ENCODE measurements around the gene FBXL2.

The FBXL2 gene

GRCh38 chr3:33312361-33312760, 35.1 kb downstream of the FBXL2 start:
- Histone ChIP-seq H3F3A (ENCODE audit: insufficient read depth, low read length) (no peaks in the 10 kb centered on the region), H3K4me2 (ENCODE audit: low read length) (no peak overlapping the region), H3K9me3 (ENCODE audit: low read length) (no peaks in the 10 kb centered on the region), H3K27ac (ENCODE audit: low read depth, low read length, poor library complexity, severe bottlenecking) (no peak overlapping the region), H3K4me1 (ENCODE audit: insufficient read depth, low read length, severe bottlenecking) (no peaks in the 10 kb centered on the region), H2AFZ (ENCODE audit: low read length) (no peak overlapping the region), H3K4me3 (ENCODE audit: low read depth, low read length, poor library complexity, severe bottlenecking) (no peak overlapping the region), H4K20me1 (ENCODE audit: insufficient read depth, low read length) (no peaks in the 10 kb centered on the region), H3K9me2 (ENCODE audit: low read depth, low read length) (no peaks in the 10 kb centered on the region), H3K27me3 (ENCODE audit: insufficient read depth, low read length) (no peaks in the 10 kb centered on the region), H3K79me2 (ENCODE audit: insufficient read depth, low read length) (no peaks in the 10 kb centered on the region), H3K36me3 (ENCODE audit: insufficient read depth, low read length) (no peaks in the 10 kb centered on the region), H3K9ac (ENCODE audit: low read length) (no peak overlapping the region)
- TF ChIP-seq EZH2 (IDR thresholded peaks at IDR 0.05; ENCODE audit: borderline replicate concordance, low read length) = no peak
- no peak for TF ChIP-seq CTCF (IDR thresholded peaks at IDR 0.05; ENCODE audit: low read length)

GRCh38 chr3:33313331-33313730, 36.1 kb downstream of the FBXL2 start:
- H3K9ac ChIP-seq (ENCODE audit: low read length) = no peak overlapping the region
- H3K4me3 ChIP-seq (ENCODE audit: low read depth, low read length, poor library complexity, severe bottlenecking) = no peak overlapping the region
- H3K9me3 ChIP-seq (ENCODE audit: low read length) = no peaks in the 10 kb centered on the region
- TF ChIP-seq EZH2 (IDR thresholded peaks at IDR 0.05; ENCODE audit: borderline replicate concordance, low read length) (no peak), CTCF (IDR thresholded peaks at IDR 0.05; ENCODE audit: low read length) (no peak)
- H3K79me2 ChIP-seq (ENCODE audit: insufficient read depth, low read length) = no peaks in the 10 kb centered on the region
- H3K27ac ChIP-seq (ENCODE audit: low read depth, low read length, poor library complexity, severe bottlenecking) = no peak overlapping the region
- H3K4me1 ChIP-seq (ENCODE audit: insufficient read depth, low read length, severe bottlenecking) = no peaks in the 10 kb centered on the region
- H3K27me3 ChIP-seq (ENCODE audit: insufficient read depth, low read length) = no peaks in the 10 kb centered on the region
- no peaks in the 10 kb centered on the region for H4K20me1 ChIP-seq (ENCODE audit: insufficient read depth, low read length)
- no peak overlapping the region for H3K4me2 ChIP-seq (ENCODE audit: low read length)
- H2AFZ ChIP-seq (ENCODE audit: low read length) = no peak overlapping the region
- no peaks in the 10 kb centered on the region for H3K36me3 ChIP-seq (ENCODE audit: insufficient read depth, low read length)
- H3F3A ChIP-seq (ENCODE audit: insufficient read depth, low read length) = no peaks in the 10 kb centered on the region
- no peaks in the 10 kb centered on the region for H3K9me2 ChIP-seq (ENCODE audit: low read depth, low read length)

- Histone ChIP-seq H4K20me1 (ENCODE audit: insufficient read depth, low read length) (no peaks in the 10 kb centered on the region), H3K4me1 (ENCODE audit: insufficient read depth, low read length, severe bottlenecking) (no peaks in the 10 kb centered on the region), H3K9ac (ENCODE audit: low read length) (no peak overlapping the region), H3F3A (ENCODE audit: insufficient read depth, low read length) (no peaks in the 10 kb centered on the region), H3K4me3 (ENCODE audit: low read depth, low read length, poor library complexity, severe bottlenecking) (no peak overlapping the region), H2AFZ (ENCODE audit: low read length) (no peak overlapping the region), H3K36me3 (ENCODE audit: insufficient read depth, low read length) (no peaks in the 10 kb centered on the region), H3K27ac (ENCODE audit: low read depth, low read length, poor library complexity, severe bottlenecking) (no peak overlapping the region), H3K79me2 (ENCODE audit: insufficient read depth, low read length) (no peaks in the 10 kb centered on the region), H3K4me2 (ENCODE audit: low read length) (no peak overlapping the region), H3K27me3 (ENCODE audit: insufficient read depth, low read length) (no peaks in the 10 kb centered on the region), H3K9me2 (ENCODE audit: low read depth, low read length) (no peaks in the 10 kb centered on the region), H3K9me3 (ENCODE audit: low read length) (no peaks in the 10 kb centered on the region)
- no peak for TF ChIP-seq EZH2 (IDR thresholded peaks at IDR 0.05; ENCODE audit: borderline replicate concordance, low read length)
- TF ChIP-seq CTCF (IDR thresholded peaks at IDR 0.05; ENCODE audit: low read length) = no peak
Measured at GRCh38 chr3:33314993-33315392, 37.8 kb downstream of the FBXL2 start.
